ENCODE results near the gene CLDN20. TPM values are rescaled to one million over a fixed set of nuclear protein-coding genes. Genes with fewer than 3 reads are reported as not detected.

Gene CLDN20
- polyA plus RNA-seq, 2 of the 4 experiments (the other 2 are of a cell fraction) = not detected

DNA sequence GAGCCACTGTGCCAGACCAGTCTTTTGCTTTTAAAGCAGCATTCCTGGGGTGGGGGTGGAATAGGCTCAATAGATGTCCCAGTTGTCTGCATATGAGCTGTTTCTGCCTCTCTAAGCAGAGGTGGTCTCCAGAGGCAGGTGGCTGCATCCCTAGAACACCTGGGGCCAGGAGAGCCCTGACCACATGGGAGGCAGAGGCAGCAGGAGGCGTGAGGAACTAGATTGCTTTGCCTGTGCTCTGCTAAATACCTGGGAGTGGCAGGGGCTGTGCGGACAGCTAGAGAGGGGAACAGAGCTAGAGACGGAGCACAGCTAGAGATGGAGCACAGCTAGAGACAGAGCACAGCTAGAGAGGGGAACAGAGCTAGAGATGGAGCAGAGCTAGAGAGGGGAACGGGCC lies 29.1 kb upstream of the CLDN20 start:
- ChIA-PET POLR2A (no interaction called here), CTCF (interaction anchor here (1.3 to 2.3 kb wide), 3 partner anchors 13 to 57 kb away, joined by 3 to 7 read pairs (median 3); no protein-coding TSS in a partner anchor)
- ATAC-seq = no peak
- H3K9me3 ChIP-seq = peaks cover 4% of the 10 kb centered on the region; the same call in 2 of the 3 replicates
- DNase-seq (ENCODE audit: low read depth in 1 of 2, low spot score in 1 of 2) = no peak
- H3K4me1 ChIP-seq = no peaks in the 10 kb centered on the region
- no peak for FAIRE-seq
- no peak overlapping the region for H3K4me2 ChIP-seq
- H3K4me3 ChIP-seq = no peak overlapping the region
- 92% methylated on average over 4 of the region's 4 CpGs for WGBS (ENCODE audit: missing lambda C conversion rate)
- TF ChIP-seq RAD21 (conservative IDR thresholded peaks at IDR 0.05 in 1 of 2, IDR thresholded peaks at IDR 0.05 in 1 of 2) (no peak), MAZ (IDR thresholded peaks at IDR 0.05; ENCODE audit: borderline replicate concordance, low read depth, low read length) (no peak), RNF2 (IDR thresholded peaks at IDR 0.05; ENCODE audit: borderline replicate concordance, low read depth) (no peak), ZFP36 (IDR thresholded peaks at IDR 0.05; ENCODE audit: borderline replicate concordance, partially characterized antibody) (no peak), KDM5A (IDR thresholded peaks at IDR 0.05) (no peak), HOXA7 (CRISPR knock-in tag; IDR thresholded peaks at IDR 0.05) (no peak), TFCP2L1 (CRISPR knock-in tag; IDR thresholded peaks at IDR 0.05) (no peak), EHMT2 (IDR thresholded peaks at IDR 0.05; ENCODE audit: low read depth) (no peak), BHLHE40 (IDR thresholded peaks at IDR 0.05; ENCODE audit: low read depth, low read length) (no peak), KDM1A (IDR thresholded peaks at IDR 0.05; ENCODE audit: low read depth) (no peak), ZC3H11A (IDR thresholded peaks at IDR 0.05) (no peak), POLR2AphosphoS2 (conservative IDR thresholded peaks at IDR 0.05; ENCODE audit: low read length) (no peak), RCOR1 (IDR thresholded peaks at IDR 0.05; ENCODE audit: low read depth, low read length) (no peak), CBX2 (IDR thresholded peaks at IDR 0.05; ENCODE audit: borderline replicate concordance, low read depth) (no peak), RFX5 (IDR thresholded peaks at IDR 0.05) (no peak)
- TF ChIP-seq, protein P1, sequence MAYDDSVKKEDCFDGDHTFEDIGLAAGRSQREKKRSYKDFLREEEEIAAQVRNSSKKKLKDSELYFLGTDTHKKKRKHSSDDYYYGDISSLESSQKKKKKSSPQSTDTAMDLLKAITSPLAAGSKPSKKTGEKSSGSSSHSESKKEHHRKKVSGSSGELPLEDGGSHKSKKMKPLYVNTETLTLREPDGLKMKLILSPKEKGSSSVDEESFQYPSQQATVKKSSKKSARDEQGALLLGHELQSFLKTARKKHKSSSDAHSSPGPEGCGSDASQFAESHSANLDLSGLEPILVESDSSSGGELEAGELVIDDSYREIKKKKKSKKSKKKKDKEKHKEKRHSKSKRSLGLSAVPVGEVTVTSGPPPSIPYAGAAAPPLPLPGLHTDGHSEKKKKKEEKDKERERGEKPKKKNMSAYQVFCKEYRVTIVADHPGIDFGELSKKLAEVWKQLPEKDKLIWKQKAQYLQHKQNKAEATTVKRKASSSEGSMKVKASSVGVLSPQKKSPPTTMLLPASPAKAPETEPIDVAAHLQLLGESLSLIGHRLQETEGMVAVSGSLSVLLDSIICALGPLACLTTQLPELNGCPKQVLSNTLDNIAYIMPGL (CRISPR knock-in tag; IDR thresholded peaks at IDR 0.05; ENCODE audit: borderline replicate concordance) = no peak
- TF ChIP-seq, protein P2, sequence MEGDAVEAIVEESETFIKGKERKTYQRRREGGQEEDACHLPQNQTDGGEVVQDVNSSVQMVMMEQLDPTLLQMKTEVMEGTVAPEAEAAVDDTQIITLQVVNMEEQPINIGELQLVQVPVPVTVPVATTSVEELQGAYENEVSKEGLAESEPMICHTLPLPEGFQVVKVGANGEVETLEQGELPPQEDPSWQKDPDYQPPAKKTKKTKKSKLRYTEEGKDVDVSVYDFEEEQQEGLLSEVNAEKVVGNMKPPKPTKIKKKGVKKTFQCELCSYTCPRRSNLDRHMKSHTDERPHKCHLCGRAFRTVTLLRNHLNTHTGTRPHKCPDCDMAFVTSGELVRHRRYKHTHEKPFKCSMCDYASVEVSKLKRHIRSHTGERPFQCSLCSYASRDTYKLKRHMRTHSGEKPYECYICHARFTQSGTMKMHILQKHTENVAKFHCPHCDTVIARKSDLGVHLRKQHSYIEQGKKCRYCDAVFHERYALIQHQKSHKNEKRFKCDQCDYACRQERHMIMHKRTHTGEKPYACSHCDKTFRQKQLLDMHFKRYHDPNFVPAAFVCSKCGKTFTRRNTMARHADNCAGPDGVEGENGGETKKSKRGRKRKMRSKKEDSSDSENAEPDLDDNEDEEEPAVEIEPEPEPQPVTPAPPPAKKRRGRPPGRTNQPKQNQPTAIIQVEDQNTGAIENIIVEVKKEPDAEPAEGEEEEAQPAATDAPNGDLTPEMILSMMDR (IDR thresholded peaks at IDR 0.05) = no peak
- no peak overlapping the region for H3K27ac ChIP-seq

DNA sequence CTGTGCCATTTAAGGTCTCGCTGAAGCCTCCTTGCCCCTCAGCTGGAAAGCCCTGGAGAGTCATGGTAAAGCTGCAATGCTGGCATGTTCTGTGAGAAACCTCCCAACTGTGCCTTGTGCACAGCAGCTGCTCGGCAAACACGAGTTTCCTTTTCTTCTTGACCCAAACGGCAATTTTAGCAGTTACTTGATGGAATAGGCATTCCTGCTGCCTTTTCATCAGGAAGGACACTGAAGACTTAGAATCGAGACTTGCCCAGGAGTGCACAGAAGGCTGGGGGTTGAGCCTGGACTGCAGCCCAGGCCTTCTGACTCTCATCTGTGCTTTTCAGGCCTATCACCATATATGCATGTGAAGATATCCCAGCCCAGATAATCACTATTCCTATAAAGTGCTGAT lies 28.7 kb upstream of the CLDN20 start:
- Histone ChIP-seq H3K4me3 (no peak overlapping the region), H3K27ac (no peak overlapping the region), H3K9me3 (peaks cover 4% of the 10 kb centered on the region; the same call in 2 of the 3 replicates), H3K4me1 (no peaks in the 10 kb centered on the region), H3K4me2 (no peak overlapping the region)
- DNase-seq (ENCODE audit: low read depth in 1 of 2, low spot score in 1 of 2) (no peak), FAIRE-seq (no peak), ATAC-seq (no peak)
- no peak for TF ChIP-seq EHMT2 (IDR thresholded peaks at IDR 0.05; ENCODE audit: low read depth)
- TF ChIP-seq, protein P3, sequence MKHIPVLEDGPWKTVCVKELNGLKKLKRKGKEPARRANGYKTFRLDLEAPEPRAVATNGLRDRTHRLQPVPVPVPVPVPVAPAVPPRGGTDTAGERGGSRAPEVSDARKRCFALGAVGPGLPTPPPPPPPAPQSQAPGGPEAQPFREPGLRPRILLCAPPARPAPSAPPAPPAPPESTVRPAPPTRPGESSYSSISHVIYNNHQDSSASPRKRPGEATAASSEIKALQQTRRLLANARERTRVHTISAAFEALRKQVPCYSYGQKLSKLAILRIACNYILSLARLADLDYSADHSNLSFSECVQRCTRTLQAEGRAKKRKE (CRISPR knock-in tag; IDR thresholded peaks at IDR 0.05; ENCODE audit: low read depth) = no peak
- TF ChIP-seq ZC3H11A (IDR thresholded peaks at IDR 0.05) = no peak
- TF ChIP-seq RARB (CRISPR knock-in tag; IDR thresholded peaks at IDR 0.05) = no peak
- TF ChIP-seq, protein P4, sequence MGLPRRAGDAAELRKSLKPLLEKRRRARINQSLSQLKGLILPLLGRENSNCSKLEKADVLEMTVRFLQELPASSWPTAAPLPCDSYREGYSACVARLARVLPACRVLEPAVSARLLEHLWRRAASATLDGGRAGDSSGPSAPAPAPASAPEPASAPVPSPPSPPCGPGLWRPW (IDR thresholded peaks at IDR 0.05) = no peak
- no peak for TF ChIP-seq NFE2L2 (conservative IDR thresholded peaks at IDR 0.05; ENCODE audit: low read length)
- no peak for TF ChIP-seq FOSB (CRISPR knock-in tag; IDR thresholded peaks at IDR 0.05)
- no peak for TF ChIP-seq EP300 (IDR thresholded peaks at IDR 0.05)
- TF ChIP-seq JUNB (IDR thresholded peaks at IDR 0.05) = no peak
- TF ChIP-seq BHLHE40 (IDR thresholded peaks at IDR 0.05; ENCODE audit: low read depth, low read length) = no peak
- TF ChIP-seq HOXB5 (CRISPR knock-in tag; IDR thresholded peaks at IDR 0.05) = no peak
- TF ChIP-seq ESRRA (IDR thresholded peaks at IDR 0.05; ENCODE audit: borderline replicate concordance, low read length) = no peak
- TF ChIP-seq, protein P5, sequence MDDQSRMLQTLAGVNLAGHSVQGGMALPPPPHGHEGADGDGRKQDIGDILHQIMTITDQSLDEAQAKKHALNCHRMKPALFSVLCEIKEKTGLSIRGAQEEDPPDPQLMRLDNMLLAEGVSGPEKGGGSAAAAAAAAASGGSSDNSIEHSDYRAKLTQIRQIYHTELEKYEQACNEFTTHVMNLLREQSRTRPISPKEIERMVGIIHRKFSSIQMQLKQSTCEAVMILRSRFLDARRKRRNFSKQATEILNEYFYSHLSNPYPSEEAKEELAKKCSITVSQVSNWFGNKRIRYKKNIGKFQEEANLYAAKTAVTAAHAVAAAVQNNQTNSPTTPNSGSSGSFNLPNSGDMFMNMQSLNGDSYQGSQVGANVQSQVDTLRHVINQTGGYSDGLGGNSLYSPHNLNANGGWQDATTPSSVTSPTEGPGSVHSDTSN (IDR thresholded peaks at IDR 0.05) = no peak
- TF ChIP-seq ZNF302 (CRISPR knock-in tag; IDR thresholded peaks at IDR 0.05) = no peak
- no peak for TF ChIP-seq NR3C1 (IDR thresholded peaks at IDR 0.05)
- TF ChIP-seq HDAC2 (IDR thresholded peaks at IDR 0.05) = no peak
- CTCF ChIA-PET = interaction anchor here (1.3 to 2.3 kb wide), 3 partner anchors 13 to 58 kb away, joined by 3 to 7 read pairs (median 3); no protein-coding TSS in a partner anchor
- 60% methylated on average over 5 of the region's 5 CpGs for WGBS (ENCODE audit: missing lambda C conversion rate)
- POLR2A ChIA-PET = no interaction called here
